Fibroblast of villous mesenchyme (primary cell): ENCODE measurements around the gene JPH3. TPM values are rescaled to one million over a fixed set of nuclear protein-coding genes. Genes with fewer than 3 reads are reported as not detected.
A peak's percentile ranks its signal among the peaks of the same experiment; 100 is the strongest.

Source experiments
- DNase-seq: peaks from one replicate; pipeline ENCODE4 v3.0.0-alpha.2; 2010; ENCODE audit warnings: low read depth
- H3K4me3 ChIP-seq: 2 replicates; pipeline ENCODE4 v1.5.1; 2011; ENCODE audit warnings: low read depth, mild to moderate bottlenecking, low read length
- total RNA-seq: library from RNA; depleted of rRNA; stranded (reverse); fragments of >200 nt; gene quantifications from 2 replicates; pipeline ENCODE4 v1.2.3, GENCODE V29; 2012
- TF ChIP-seq, protein P1 (sequence below): IDR thresholded peaks from 2 replicates; pipeline ENCODE4 v1.5.1; 2012; ENCODE audit warnings: low read depth, mild to moderate bottlenecking, low read length; ENCODE audit not compliant: insufficient read depth

JPH3 gene
- total RNA-seq, 1 donor = not detected

DNA sequence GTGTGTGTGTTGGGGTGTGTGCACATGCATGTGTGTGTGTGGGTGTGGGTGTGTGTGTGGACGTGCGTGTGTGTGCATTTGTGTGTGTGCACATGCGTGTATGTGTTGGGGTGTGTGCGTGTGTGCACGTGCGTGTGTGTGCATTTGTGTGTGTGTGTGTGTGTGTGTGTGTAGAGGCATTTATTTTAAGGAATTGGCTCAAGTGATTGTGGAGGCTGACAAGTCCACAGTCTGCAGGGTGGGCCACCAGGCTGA, 37.9 kb upstream of the JPH3 start:
- no peak overlapping the region for H3K4me3 ChIP-seq
- no peak for DNase-seq
- TF ChIP-seq, protein P1, sequence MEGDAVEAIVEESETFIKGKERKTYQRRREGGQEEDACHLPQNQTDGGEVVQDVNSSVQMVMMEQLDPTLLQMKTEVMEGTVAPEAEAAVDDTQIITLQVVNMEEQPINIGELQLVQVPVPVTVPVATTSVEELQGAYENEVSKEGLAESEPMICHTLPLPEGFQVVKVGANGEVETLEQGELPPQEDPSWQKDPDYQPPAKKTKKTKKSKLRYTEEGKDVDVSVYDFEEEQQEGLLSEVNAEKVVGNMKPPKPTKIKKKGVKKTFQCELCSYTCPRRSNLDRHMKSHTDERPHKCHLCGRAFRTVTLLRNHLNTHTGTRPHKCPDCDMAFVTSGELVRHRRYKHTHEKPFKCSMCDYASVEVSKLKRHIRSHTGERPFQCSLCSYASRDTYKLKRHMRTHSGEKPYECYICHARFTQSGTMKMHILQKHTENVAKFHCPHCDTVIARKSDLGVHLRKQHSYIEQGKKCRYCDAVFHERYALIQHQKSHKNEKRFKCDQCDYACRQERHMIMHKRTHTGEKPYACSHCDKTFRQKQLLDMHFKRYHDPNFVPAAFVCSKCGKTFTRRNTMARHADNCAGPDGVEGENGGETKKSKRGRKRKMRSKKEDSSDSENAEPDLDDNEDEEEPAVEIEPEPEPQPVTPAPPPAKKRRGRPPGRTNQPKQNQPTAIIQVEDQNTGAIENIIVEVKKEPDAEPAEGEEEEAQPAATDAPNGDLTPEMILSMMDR = no peak

DNA sequence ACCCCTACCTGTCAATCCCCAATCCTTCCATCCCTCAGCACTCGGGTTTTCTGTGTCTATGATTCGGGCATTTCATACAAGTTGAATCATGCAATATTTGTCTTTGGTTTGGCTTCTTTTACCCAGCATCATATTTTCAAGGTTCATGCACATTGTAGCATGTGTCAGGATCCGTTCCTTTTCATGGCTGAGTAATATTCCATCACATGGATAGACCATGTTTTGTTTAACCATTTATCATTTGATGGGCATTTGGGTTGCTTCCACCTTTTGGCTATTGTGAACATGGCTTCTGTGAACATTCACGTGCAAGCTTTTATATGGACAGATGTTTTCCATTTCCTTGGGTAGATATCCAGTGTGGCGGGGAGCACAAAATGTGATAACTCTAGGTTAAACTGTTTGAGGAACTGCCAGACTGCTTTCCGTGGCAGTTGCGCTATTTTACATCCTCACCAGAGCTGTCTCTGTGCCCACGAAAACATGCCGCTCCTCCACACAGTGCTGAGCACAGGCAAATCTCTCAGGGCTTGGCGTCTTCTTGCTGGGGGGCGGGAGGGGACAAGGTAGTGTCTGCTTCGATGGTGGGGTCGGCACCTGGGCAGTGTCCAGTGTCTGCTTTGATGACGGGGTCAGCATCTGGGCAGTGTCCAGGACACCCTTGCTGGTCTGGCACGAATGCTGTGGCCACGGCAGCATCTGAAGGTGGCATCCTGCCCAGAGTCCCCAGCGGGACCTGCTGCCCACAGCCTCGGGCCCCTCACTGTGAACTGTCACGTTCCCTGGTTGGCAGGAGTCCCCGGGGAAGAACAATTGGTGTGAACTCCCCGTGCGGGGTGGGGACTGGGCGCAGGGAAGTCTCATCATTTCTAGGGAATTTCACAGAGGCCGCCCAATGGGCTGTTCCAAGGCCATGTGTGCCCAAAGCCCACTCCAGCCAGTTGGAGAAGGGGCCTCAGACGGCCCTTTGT, 32.4 kb upstream of the JPH3 start:
- H3K4me3 ChIP-seq = no peak overlapping the region
- TF ChIP-seq, protein P1 = no peak
- DNase-seq = no peak

DNA sequence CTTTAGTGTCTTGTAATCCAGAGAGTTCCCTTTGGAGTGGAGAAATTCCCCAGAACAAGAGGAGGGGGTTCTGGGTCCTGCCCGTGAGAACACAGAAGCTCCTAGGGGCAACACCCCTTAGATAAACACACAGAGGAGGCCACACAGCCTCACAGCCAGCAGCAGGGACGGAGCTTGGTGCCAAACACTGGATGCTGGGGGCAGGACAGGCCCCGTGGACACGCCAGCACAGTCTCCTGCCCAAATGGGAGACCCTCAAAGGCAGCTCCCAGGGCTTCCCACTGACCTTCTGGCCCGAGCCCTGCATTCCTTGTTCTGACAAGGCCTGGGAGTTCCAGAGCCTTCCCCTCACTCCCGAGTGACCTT, 31.8 kb upstream of the JPH3 start:
- DNase-seq = no peak
- no peak overlapping the region for H3K4me3 ChIP-seq
- TF ChIP-seq, protein P1 = no peak

DNA sequence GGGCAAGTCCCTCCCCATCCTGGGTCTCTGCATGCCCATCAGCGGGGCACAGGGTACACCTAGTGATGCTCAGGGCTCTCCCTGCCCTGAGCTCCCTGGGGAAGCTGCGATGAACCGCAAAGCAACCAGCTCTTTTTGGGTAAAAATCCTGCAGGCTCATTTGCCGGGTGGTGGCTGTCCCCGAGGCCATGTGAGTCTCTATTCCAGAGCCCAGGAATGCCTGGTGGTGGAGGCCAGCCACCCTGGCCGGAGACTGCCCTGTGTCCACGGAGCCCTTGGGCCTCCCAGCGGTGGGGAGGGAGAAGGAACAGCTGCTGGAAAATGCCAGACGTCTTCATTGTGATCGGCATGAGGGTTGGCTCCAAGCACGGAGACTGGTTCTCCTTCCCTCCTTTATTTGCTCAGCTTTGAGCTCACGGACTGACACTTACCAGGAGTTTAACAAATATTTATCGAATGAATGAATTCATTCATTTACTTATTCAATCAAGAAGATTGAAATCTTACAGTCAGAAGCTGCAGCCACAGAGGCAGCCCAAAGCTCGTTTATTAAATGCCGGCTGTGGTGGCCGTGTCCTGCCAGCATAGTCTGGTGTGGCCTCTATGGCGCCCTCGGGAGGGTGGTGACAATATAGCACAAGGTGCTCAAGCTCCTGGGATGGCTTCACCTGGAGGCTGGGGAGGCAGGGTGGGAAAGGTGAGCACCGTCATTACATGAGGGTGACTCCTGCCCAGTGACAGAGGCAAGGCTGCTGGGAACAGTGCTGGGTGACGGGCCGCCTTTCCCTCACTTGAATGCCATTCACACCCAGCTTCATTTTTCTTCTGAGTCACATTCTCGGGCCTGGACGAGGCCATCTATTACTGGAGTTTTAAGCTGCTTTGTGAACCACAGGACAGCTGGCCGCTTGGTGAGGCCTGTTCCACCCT, 31.1 kb upstream of the JPH3 start:
- TF ChIP-seq, protein P1 = peak; percentile 70
- peak; percentile 67 for DNase-seq
- H3K4me3 ChIP-seq = no peak overlapping the region

DNA sequence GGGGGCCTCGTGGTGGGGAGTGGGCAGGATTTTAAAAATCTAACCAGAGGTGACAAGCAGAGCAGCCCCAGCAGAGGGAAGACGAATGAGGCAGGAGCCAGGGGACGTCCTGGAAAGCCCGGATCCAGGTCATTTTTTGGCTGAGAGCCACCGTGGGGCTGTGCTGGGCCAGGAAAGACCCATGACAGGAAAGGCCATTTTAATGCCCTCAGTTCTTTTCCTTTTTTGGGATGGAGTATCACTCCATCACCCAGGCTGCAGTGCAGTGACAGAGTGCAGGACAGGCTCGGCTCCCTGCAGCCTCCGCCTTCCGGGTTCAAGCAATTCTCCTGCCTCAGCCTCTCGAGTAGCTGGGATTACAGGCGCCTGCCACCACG, 30.5 kb upstream of the JPH3 start:
- no peak for DNase-seq
- TF ChIP-seq, protein P1 = no peak
- no peak overlapping the region for H3K4me3 ChIP-seq

DNA sequence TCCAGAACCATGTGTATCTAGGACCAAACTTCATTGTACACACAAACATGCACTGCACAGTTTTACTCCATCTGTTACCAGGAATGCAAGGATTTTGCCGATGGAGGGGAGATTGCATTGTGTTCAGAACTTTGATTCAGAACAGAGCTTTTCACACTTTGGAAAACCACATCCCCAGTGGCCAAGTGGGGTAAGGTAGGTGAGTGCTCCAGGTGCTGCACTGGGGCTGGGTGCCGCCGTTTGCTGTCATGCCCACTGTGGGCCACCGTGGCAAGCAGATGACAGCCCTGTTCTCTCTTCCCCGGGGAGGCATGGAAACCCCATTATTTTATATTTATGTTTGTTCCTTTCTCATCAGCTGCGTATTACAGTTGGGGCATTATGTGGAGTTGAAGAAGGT, 29.3 kb upstream of the JPH3 start:
- no peak for DNase-seq
- H3K4me3 ChIP-seq = no peak overlapping the region
- TF ChIP-seq, protein P1 = no peak
